ENCODE results near the gene TNFRSF8.

DNA sequence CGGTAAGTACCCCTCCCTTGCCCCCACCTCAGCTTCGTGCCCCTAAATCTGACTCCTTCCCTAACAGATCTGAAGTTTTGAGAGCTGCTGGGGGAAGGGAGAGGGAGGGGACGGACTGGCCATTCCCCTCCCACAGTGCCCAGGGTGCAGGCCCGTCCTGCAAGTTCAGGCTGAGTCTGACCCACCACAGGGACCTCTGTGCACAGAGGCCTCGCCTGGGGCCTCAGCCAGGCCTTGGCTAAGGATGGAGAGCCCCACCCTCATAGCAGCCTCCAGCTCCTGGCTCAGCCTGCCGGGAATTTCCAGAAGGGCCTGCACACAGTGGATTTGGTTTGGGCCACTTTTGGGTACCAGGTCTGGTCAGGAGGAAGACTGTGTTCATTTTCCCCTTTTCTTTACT, 72.5 kb downstream of the TNFRSF8 start:
- TF ChIP-seq CTCF (IDR thresholded peaks at IDR 0.05; ENCODE audit: poor library complexity) (no peak), EZH2phosphoT487 (IDR thresholded peaks at IDR 0.05; ENCODE audit: low read depth, severe bottlenecking, unreplicated experiment) (no peak)

All from hepatocyte (in vitro differentiated cells).